Gastroesophageal sphincter (tissue), 3 donors: ENCODE results near the gene ZMIZ1.

ENCODE experiments used
- EP300 ChIP-seq: sonication (generic); formaldehyde crosslinking; IDR thresholded peaks from one replicate; pipeline ENCODE4 v1.6.1; 2017; ENCODE audit warnings: antibody characterized with exemption, mild to moderate bottlenecking
- POLR2A ChIP-seq, 2 donors: fragments of 450-650 bp; IDR thresholded peaks; one replicate each; pipeline ENCODE4 v1.6.1; 2017; ENCODE audit warnings: antibody characterized with exemption in 2 of 2, mild to moderate bottlenecking in 2 of 2, moderate library complexity in 1 of 2
- POLR2AphosphoS5 ChIP-seq: sonication (generic); formaldehyde crosslinking; IDR thresholded peaks from one replicate; pipeline ENCODE4 v1.6.1; 2017; ENCODE audit warnings: antibody characterized with exemption
- TF ChIP-seq, protein P1 (sequence below), 4 experiments: fragments of 200-600 bp in 2 of 4; fragments of 450-650 bp in 2 of 4; sonication (generic) in 1 of 4; IDR thresholded peaks; one replicate each; pipeline ENCODE4 v1.5.1; 2017 to 2019; ENCODE audit warnings: antibody characterized with exemption in 4 of 4, mild to moderate bottlenecking in 2 of 4, moderate library complexity in 2 of 4

DNA sequence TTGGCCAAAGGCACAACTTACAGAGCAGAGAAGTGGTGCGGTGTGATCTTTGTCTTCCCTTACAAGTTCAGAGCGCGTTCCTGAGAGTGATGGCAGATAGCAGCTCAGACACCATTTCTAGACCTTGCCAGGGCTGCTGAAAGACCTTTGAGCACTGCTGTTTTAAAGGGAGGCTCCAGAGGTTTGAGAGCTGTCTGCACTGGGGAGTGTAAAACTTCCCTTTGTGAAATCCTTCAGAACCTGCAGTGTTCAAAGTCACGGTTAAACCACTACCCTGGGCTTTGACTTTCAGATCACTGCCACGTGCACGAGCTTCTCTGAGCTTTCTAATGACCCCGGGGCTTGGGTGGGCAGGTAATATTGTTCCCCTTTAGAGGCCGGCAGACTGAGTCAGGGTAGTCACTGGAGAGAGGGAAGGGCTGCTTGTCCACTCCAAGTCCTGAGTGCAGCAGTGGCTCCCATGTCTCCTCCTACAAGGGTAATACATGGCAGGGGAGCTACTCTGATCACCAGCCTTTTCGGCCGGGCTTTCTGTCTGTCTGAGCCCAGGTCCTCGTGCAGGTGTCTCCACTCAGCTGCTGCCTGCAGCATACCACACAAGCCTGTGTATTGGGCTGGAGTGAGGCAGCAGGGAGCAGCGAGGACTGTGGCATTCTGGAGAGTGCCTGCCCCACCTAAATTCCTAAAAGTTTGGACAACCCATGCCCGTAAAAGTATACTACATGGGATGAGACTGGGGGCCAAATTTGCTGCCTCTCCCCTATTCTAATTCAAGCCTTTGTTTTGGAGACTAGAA, 63.3 kb downstream of the ZMIZ1 start:
- TF ChIP-seq POLR2A (IDR thresholded peaks at IDR 0.05) (no peak), POLR2AphosphoS5 (no peak), EP300 (no peak)
- TF ChIP-seq, protein P1, sequence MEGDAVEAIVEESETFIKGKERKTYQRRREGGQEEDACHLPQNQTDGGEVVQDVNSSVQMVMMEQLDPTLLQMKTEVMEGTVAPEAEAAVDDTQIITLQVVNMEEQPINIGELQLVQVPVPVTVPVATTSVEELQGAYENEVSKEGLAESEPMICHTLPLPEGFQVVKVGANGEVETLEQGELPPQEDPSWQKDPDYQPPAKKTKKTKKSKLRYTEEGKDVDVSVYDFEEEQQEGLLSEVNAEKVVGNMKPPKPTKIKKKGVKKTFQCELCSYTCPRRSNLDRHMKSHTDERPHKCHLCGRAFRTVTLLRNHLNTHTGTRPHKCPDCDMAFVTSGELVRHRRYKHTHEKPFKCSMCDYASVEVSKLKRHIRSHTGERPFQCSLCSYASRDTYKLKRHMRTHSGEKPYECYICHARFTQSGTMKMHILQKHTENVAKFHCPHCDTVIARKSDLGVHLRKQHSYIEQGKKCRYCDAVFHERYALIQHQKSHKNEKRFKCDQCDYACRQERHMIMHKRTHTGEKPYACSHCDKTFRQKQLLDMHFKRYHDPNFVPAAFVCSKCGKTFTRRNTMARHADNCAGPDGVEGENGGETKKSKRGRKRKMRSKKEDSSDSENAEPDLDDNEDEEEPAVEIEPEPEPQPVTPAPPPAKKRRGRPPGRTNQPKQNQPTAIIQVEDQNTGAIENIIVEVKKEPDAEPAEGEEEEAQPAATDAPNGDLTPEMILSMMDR (IDR thresholded peaks at IDR 0.05): no peak
